Stimulated activated CD4-positive, alpha-beta T cell treated with anti-CD3 and anti-CD28 coated beads, Interleukin-12 subunit alpha, Interleukin-12 subunit beta, amount 100 ng/mL, for 24 hours (primary cell): ENCODE results near the gene KCNK15.
"Not testable (repeated sequence)": the region's sequence is repeated elsewhere in the genome, so short reads cannot be mapped to it uniquely, and the experiment has no call there.

Experiments used
- DNase-seq, 2 experiments: peaks; one replicate each; pipeline ENCODE4 v3.0.0-alpha.2; 2020; ENCODE audit warnings: low read depth in 2 of 2

The KCNK15 gene

DNA sequence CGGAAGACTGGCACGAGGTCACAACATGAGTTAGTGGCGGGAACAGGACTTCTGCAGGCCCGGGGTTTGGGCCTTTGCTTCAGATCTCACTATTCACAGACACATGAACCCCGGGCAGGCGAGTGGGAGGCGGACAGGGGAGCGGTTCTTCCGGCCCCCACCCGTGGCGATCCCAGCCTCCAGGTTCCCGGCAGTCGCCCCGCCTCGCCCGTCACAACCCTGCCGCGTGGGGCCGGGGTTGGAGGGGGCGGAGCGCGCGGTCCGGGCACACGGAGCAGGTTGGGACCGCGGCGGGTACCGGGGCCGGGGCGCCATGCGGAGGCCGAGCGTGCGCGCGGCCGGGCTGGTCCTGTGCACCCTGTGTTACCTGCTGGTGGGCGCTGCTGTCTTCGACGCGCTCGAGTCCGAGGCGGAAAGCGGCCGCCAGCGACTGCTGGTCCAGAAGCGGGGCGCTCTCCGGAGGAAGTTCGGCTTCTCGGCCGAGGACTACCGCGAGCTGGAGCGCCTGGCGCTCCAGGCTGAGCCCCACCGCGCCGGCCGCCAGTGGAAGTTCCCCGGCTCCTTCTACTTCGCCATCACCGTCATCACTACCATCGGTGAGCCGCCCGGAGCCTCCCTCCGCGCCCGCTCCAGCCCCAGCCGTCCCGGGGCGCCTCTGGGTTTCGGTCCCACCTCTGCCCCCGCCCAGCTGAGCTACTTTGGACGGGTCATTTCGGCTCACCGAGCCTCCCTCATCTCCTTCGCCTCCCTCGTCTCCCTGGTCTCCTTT lies at the start of gene KCNK15:
TSS of gene KCNK15 (plus strand) at position 268 of the 769 bp plus-strand sequence. CDS start at position 314, 46 bp downstream.
- DNase-seq = peak; percentile 10 to 44

DNA sequence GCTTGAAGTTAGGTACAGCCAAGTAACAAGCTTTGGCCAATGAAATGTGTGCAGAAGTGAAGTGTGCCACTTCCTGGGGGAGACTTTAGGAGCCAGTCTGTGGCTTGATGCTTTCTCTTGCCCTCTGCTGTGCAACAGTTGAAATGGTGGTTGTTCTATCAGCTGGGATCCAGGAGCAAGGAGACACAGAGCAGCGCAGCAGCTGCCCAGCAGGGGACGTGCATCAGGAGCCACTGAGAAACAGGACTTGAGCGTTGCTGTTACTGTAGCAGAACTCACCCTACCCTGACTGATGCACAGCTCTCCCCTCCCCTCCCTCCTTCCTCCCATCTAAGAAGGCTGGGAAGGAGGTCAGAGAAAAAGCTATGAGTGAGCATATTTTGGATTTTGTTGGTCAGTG lies 49.4 kb upstream of the KCNK15 start:
- no peak for DNase-seq

DNA sequence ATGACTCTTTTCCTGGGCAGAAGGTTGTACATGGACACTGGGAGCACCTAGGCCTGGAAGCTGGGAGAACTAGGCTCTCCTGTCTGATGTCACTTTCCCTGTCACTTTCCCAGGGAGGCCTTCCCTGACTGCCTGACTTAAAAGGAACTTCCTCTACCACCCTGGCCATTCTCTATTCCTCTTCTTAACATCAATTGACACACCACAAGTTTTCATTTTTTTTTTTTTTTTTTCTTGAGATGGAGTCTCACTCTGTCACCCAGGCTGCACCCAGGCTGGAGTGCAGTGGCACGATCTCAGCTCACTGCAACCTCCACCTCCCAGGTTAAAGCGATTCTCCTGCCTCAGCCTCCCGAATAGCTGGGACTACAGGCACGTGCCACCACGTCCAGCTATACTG lies 48.6 kb upstream of the KCNK15 start:
- not testable (repeated sequence) for DNase-seq

DNA sequence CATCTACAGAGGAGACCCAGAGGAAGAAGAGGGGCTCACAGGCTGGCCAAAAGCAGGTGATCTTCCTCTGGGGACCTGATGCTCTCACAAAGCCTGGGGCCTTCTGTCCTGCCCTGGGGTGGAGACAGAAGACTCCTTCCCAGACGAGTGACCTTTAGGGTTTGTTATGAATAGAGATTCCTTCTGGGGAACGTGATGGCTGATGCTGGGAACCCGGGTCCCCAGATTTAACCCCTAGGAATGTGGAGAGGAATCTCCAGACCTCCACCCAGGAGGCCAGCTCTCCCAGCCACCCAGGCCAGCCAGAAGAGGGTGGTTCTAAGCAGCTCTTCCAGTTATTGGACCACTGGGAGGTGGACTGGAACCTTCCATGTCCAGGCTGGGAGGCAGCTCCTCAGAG lies 47.3 kb upstream of the KCNK15 start:
- DNase-seq = no peak

DNA sequence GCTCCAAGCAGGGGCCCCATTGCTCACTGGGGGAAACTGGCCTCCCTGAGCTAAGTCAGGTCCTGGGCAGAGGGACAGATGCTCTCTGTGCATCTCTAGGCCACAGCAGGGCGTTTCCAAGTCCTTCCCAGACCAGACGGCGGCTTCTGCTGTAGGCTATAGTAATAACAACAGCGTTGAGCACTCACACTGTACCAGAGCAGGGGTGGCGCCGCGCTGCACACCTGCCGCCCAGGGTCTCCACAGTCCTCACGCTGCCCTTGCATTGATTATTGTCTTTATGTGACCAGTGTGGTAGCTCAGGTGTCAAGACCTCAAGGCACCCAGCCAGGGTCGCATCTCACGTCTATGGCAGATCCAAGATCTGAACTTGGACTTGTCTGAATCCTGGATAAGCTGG lies 45.4 kb upstream of the KCNK15 start:
- DNase-seq = no peak

DNA sequence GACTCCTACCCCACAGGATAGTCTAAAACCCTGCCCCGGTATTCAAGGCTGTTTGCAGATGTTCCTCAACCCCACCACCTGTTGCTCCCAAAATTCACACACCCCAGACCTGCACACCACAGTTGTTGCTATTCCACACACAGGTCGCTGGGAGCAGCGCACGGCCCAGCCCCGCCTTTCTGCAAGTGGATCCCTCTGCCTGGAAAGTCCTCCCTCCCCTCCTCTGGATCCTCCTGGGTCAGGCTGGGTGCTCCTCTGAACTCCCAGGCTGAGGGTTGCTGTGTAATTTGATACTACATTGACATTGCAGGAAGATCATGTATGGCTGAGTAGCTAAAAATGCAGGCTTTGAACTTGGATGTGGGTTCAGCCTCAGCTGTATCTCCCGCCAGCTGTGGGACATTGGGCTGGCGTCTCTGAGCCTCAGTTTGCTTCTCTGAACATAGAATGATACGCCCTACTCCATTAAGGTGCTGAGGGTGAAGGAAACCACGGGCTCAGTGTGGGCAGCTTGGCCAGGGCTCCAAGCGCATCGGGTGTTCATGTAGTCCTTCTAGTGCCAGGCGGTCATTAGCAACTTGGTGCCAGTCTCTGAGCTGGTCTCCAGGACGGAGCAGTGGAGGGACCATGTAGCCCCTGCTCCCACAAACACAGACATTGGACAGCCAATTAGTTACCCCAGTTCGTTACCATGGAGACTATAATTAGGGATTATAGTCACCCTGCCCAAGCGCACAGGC lies 44.4 kb upstream of the KCNK15 start:
- no peak for DNase-seq

DNA sequence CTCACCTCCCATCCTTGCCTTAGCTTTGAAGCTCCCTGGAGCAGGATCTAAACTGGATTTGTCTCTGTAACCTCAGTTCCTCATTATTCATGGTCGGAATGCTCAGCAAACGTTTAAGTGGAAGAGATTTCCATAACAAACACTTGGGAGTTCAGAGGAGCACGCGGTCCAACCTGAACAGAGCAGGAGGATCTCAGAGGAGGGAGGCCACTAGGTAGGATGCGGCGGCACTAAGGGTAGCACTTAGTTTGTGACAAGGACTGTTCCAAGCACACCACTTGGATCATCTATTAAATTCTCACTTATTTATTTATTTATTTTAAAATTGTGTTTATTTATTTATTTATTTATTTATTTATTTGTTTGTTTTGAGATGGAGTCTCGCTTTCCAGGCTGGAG lies 43.8 kb upstream of the KCNK15 start:
- no peak for DNase-seq

DNA sequence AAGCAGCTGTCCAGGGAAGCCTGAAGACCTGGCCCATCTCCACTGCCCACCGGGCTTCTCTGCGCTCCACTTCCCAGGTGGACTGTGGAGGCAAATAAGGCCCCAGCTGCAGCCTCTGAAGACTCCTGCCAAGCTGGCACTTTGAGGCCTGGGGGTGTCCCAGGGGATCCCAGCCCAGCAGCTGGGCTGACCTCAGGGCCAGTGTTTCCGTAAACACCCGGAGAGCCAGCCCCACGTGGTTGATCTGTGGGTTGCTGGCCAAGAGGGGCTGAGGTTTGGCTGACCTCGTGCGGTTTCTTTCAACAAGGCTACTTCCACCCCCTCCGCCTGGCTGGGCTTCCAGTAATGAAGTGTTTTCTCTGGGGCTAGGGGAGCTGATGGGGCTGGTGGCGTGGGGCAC lies 42.9 kb upstream of the KCNK15 start:
- no peak for DNase-seq

DNA sequence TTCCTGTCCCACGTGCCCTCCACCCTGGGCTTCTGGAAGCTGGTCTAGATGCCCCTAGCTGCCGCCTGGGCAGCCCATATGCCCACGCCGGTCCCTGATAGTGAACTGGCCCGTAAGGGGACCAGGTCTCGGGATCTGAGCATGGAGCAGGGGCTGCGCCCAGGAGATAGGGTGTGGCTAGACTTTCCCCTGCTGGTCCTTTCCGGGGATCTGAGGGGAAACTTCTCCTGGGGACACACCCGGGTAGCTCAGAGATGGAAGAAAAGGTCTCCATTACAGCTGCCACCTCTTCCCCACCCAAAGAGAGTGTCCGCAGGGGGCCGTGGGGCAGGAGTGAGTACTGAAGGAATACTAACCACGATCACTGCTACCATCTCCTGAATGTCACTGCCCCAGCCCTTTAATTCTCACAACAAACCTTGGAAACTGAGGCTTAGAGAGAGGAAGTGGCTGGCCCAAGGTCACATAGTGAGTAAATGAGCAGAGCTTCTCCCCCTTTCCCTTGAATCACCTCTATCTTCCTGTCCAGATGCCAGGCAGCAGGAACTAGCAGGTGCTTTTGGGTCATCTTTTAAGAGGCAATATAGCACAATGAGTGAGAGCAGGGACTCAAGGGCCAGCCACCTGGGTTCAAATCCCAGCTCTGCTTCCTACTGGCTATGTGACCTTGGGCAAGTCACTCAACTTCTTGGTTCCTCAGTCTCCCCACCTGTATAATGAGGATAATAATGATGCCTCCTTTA lies 42.3 kb upstream of the KCNK15 start:
- no peak for DNase-seq

DNA sequence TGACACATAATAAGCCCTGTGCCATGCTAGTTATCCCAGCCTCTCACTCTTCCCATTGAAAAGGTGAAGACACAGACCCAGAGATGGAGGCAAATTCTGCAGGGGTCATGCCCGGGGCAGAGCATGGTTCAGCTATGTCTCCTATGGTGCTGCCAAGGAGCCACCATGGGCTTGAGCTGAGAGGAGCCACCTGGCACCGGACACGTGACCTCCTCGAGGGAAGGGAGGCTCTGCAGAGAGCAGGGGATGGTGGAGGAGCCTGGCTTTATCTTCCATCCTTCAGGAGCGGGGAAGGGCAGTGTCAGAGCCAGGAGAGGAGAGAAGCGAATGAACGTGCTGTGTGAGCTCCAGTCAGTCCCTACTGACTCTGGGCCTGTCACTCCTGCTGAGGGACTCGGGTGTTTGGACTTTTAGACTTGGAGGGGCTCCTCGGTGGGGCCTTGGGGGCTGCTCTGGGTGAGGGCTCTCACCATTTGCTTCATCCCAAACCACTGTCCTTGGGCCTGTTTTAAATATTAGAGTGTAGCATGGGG lies 41.6 kb upstream of the KCNK15 start:
- DNase-seq = no peak

DNA sequence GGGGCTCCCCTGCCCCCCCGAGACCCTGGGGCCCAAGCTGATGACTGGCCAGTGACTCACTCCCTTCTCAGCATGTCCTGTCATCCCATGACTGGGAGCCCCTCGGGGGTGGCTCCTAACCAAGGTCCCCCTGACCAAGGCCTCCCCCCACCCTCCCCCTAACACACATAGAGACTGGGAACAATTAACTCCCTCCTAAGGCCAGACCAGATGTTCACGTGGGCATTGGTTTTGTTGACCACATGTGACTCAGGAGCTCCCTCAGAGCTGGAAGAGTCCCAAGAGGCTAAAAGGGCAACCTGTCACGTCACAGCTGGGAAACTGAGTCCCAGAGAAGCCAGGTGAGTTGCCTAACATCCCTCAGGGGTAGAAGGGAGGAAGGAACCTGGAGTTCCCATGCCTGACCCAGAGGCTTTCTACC lies 41.1 kb upstream of the KCNK15 start:
- no peak for DNase-seq

DNA sequence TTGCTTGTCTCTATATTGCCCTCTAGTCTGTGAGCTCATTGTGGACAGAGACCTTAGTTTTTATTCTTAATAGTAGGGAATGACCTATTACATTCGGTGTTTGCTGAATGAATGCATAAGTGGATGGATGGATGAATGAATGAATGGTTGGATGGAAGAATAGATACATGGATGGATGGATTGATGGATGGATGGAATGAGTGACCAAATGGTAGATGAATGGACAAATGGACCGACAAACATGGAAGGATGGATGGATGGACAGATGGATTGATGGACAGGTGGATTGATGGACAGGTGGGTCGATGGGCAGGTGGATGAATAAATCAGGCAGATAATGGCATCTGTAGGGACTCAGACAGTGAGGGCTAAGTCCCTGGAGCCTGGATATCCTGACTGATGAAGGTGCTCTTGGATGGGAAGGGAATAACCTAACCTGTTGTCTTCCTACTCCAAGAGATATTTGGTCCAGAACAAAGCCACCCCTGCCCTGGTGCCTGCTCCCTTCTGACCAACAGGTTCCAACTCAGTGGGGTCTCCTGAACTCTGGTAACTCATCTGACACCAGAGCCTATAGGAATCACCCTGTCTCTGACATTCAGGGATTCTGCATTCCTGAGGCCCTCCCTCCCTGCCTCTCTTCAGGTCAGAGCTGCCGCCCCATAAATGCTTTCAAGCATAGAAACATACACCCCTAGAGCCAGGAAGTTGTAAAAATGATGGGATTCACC lies 40.1 kb upstream of the KCNK15 start:
- DNase-seq = no peak

DNA sequence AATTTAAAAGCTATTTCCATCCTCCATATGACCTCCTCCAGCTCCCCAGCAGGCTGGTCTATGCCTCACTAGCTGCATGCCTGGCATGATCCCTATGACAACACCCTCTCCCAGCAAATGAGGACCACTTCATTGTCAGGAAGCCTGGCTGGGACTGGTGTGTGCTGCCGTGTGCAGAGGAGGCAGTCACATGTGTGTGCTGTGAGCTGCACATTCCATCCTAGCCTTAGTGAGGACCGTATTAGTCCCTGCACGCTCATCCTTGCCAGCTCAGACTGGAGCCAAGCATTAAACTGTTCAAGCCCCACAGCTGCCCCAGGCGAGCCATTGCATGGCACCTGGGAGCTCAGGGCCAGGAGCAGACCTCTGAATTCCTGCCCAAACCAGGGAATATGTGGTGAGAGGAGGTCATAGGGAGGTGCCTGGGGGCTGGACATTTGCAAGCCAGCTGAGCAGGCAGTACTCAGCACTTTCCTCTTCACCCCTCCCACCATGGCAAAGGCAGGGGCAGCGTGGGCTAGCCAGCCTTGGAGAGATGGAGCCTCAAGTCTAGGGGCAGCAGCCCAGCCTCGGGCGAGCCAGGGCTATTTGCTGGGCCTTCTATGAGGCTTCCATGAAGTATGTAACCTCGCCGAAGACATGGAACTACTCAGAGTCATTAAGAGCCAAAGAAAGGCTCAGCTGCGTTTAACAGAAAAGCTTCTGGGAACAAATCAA lies 39.2 kb upstream of the KCNK15 start:
- DNase-seq = no peak

DNA sequence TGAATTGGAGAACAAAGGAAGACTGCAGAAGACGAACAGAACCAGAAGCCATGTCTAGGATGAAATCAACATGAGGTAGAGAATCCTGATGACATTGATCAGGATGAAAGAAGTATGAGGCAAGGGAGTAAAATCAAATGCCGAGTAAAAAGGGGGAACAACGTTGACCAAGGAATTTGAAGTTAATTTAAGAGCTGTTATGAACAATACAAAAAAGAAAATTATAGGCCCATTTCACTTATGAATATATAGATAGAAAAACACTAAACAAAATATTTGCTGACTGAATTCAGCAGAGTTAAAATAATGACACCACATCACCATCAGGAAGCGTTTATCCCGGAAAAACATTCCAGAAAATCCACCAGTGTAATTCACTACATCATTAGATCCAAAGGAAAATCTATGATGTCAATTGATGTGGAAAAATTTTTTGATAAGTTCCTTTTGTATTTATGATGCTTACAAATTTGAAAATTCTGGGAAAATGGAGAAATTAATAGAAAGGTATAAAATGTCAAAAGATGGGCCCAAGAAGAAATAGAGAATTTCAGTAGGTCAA lies 38.6 kb upstream of the KCNK15 start:
- no peak for DNase-seq

DNA sequence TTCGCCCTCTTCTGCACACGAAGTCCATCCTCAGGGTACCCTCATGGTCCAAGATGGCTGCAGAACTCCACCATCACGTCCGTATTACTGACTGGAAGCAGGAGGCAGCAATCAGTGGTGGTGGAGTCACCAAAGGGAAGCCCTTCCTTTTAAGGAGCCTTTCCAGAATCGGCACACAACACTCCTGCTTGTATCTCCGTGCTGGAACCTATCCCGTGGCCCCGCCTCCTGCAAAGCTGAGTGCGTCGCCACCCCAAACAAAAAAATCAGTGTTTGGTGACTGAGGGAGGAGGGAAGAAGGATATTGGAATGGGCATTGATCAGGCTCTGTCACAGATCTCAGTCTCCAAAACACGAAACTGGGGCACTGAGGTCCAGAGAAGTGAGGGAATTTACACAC lies 36.3 kb upstream of the KCNK15 start:
- no peak for DNase-seq

DNA sequence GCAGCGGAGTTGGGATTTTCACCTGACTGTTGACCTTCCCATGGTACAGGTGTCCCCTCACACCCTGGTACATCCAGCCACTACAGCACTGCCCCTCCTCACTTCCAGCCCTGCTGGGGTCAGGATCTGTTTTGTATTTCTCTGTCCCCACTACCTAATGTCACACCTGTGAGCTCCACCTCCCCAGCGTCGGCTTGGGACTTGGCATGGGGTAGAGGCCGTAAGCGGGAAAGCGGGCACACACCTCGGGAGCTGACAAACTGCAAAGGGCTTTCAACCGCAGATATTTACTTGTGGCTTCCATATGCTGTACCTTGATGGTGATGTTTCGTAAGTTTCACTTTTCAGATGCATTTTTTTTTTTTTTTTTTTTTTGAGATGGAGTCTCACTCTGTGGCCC lies 35.9 kb upstream of the KCNK15 start:
- DNase-seq = no peak

DNA sequence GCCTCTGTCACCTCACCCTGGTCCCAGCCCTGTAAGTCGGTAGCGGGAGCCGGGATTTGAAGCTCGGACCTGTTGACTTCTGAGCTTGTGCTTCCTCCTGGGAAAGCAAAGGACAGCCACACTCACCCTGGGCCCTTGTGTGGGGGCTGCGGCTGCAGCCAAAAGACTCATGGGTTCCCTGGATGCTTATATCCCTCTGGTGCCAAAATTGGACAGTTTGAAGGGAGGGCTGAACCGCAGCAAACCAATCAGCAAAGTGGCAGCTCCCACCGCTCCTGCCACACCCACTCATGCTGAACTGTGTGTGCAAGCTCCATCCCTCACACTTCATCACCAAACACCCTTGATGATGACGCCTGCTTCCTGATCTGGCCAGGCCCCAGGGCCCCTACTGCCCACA lies 34.4 kb upstream of the KCNK15 start:
- DNase-seq = no peak

DNA sequence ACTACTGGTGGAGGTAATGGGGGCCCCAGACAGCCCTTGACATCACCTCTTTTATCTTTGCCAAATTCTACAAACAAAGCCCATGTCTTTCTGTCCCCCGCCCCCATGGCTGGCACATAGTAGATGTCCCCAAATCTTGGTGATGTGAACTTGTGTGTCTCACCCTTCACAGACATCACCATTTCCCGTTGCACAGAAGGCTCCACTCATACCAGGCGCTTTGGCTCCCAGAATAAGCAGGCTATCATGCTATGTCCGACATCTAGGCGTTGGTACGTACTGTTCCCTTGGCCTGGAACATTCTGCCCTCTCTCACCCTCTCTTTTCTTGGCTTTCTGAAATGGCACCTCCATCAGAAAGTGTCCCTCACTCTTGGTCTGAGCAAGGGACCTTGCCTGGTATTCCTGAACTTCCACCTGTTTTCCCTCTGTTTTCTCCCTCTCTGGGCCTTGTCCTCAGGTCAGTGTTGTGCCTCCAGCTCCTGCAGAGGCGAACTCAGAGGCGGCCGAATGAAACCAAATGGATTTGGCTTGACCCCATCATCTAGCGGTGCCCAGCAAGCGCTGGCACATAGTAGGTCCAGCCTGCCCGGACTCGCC lies 31.5 kb upstream of the KCNK15 start:
- DNase-seq = no peak

DNA sequence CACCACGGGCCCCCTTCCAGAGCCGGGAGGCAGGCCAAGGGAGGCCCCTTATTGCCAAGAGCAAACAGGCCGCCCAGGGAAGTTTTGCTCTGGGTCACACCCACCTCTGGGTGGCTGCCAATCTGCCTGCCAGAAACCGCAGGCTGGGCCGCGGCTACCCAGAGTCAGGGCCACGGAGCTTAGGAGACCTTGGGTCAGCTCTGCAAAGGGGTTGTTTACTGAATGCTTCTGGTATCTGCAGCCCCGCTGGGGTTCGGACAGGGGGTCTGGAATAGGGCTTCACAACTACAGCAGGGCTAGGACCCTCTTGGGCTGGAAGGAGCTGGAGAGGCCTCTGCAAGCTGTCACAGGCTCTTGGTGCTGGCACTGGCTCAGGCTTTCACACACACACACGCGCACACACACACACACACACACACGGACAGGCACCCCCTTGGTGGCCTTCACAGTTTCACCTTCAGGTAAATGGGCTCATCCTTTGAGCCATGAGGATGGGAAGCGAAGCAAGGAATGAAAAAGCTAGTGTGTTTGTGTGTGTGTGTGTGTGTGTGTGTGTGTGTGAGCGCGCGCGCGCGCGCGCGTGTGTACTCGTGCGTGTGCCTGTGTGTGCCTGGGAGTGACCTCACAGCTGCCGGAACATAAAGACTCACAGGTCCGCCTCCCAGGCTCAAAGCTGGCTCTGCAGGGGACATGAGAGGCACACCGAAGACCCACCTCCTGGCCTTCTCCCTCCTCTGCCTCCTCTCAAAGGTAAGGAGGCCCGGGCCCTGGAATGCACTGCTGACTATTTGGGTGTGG lies 30.8 kb upstream of the KCNK15 start, which contains the start of gene CCN5:
TSS of gene CCN5 (plus strand) at position 669 of the 798 bp plus-strand sequence. CDS start at position 691, 22 bp downstream.
- no peak for DNase-seq
